ENCODE data around the gene PRR5L.

The PRR5L gene

DNA sequence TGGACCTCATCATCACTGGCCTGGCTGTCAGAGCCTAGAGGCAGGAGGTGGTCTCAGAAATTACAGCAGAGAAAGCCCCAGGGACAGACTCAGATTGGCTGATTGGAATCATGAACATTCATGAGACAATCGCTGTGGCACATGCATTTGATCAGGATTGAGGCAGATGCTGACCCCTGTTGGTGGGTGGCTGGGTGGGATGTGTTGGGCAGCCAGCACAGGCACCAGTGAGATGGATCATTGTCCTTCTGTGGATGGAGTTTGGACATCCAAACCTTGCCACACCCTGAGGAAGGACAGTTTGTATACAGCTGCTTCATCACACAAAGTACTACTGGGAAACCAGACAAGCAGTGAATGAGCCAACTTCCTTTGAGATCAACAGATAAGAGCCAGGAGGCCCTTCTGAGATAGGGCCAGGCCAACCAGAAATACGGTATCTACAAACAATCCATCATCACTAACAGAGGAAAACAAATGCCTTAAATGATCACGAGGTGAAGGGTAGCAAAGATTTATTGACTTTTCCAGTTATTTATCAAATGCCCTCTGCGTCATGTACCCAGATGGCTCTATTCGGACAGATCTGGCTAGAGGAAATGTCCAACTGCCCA, 24.2 kb upstream of the PRR5L start:
- H3K36me3 ChIP-seq (ENCODE audit: insufficient read depth): no peaks in the 10 kb centered on the region
- no peak overlapping the region for H3K9ac ChIP-seq
- no peaks in the 10 kb centered on the region for H3K4me1 ChIP-seq (ENCODE audit: low read depth, poor library complexity, severe bottlenecking)
- no peaks in the 10 kb centered on the region for H3K27me3 ChIP-seq (ENCODE audit: insufficient read depth, low read depth)
- H3K4me3 ChIP-seq (IDR thresholded peaks at IDR 0.05; ENCODE audit: insufficient read depth, low read depth, low read length): no peak overlapping the region
- no peaks in the 10 kb centered on the region for H3K79me2 ChIP-seq (ENCODE audit: insufficient read depth, low read depth)
- no peak overlapping the region for H2AFZ ChIP-seq (ENCODE audit: low read depth)
- H4K20me1 ChIP-seq (ENCODE audit: insufficient read depth): no peaks in the 10 kb centered on the region
- H3K4me2 ChIP-seq: no peak overlapping the region
- TF ChIP-seq, protein P1, sequence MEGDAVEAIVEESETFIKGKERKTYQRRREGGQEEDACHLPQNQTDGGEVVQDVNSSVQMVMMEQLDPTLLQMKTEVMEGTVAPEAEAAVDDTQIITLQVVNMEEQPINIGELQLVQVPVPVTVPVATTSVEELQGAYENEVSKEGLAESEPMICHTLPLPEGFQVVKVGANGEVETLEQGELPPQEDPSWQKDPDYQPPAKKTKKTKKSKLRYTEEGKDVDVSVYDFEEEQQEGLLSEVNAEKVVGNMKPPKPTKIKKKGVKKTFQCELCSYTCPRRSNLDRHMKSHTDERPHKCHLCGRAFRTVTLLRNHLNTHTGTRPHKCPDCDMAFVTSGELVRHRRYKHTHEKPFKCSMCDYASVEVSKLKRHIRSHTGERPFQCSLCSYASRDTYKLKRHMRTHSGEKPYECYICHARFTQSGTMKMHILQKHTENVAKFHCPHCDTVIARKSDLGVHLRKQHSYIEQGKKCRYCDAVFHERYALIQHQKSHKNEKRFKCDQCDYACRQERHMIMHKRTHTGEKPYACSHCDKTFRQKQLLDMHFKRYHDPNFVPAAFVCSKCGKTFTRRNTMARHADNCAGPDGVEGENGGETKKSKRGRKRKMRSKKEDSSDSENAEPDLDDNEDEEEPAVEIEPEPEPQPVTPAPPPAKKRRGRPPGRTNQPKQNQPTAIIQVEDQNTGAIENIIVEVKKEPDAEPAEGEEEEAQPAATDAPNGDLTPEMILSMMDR (conservative IDR thresholded peaks at IDR 0.05; ENCODE audit: low read depth, low read length): no peak
- H3K27ac ChIP-seq: no peak overlapping the region

DNA sequence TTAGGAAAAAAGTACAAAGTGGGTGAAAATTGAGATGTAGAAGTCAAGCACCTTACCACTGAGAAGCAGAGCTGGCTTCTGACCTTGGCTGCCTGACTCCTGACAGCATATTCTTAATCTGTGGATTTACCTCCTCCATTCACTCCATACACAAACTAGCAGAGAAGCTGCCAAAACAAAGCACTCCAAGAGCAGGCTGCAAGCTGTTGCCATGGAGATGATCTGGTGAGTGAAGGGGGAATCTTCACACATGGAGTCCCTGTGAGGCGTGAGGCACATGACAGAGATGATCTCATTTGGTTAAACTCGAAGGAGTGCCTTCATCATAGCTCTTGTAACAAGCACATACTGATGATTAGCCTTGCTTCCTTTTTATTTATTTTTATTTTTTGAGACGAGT, 23.0 kb upstream of the PRR5L start:
- TF ChIP-seq, protein P1 (conservative IDR thresholded peaks at IDR 0.05; ENCODE audit: low read depth, low read length): no peak
- H3K36me3 ChIP-seq (ENCODE audit: insufficient read depth): no peaks in the 10 kb centered on the region
- H3K9ac ChIP-seq: no peak overlapping the region

DNA sequence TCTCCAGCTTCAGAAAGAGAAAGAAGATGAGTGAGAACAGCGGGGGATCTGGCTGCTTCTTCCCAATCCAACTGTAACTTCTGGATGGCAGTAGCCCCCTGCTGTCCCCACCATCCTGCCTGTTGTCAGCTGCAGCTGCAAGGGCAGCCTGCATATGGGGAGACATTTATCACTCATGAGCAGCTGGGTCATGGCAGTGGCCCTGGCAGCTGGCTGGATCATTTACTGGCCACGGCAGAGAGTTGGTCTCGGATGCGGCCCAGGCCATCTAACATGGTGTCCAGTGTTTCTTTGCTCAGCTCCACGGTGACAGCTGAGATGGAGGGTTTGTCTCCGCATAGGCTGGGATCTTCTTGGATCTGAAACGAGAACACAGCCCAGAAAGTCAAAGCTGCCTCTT, 21.7 kb upstream of the PRR5L start:
- Histone ChIP-seq H3K9ac (no peak overlapping the region), H3K27ac (no peak overlapping the region), H2AFZ (ENCODE audit: low read depth) (no peak overlapping the region), H3K4me2 (no peak overlapping the region), H3K79me2 (ENCODE audit: insufficient read depth, low read depth) (no peaks in the 10 kb centered on the region), H3K4me3 (IDR thresholded peaks at IDR 0.05; ENCODE audit: insufficient read depth, low read depth, low read length) (no peak overlapping the region), H4K20me1 (ENCODE audit: insufficient read depth) (no peaks in the 10 kb centered on the region), H3K27me3 (ENCODE audit: insufficient read depth, low read depth) (no peaks in the 10 kb centered on the region), H3K36me3 (ENCODE audit: insufficient read depth) (no peaks in the 10 kb centered on the region), H3K4me1 (ENCODE audit: low read depth, poor library complexity, severe bottlenecking) (peaks cover 3% of the 10 kb centered on the region)
- TF ChIP-seq, protein P1 (conservative IDR thresholded peaks at IDR 0.05; ENCODE audit: low read depth, low read length): no peak

More for the DNA sequence above, 23.0 kb upstream of the PRR5L start:
- H3K79me2 ChIP-seq (ENCODE audit: insufficient read depth, low read depth): no peaks in the 10 kb centered on the region
- no peak overlapping the region for H3K27ac ChIP-seq
- no peaks in the 10 kb centered on the region for H3K4me1 ChIP-seq (ENCODE audit: low read depth, poor library complexity, severe bottlenecking)
- H2AFZ ChIP-seq (ENCODE audit: low read depth): no peak overlapping the region
- no peak overlapping the region for H3K4me2 ChIP-seq
- no peaks in the 10 kb centered on the region for H4K20me1 ChIP-seq (ENCODE audit: insufficient read depth)
- H3K27me3 ChIP-seq (ENCODE audit: insufficient read depth, low read depth): no peaks in the 10 kb centered on the region
- H3K4me3 ChIP-seq (IDR thresholded peaks at IDR 0.05; ENCODE audit: insufficient read depth, low read depth, low read length): no peak overlapping the region

DNA sequence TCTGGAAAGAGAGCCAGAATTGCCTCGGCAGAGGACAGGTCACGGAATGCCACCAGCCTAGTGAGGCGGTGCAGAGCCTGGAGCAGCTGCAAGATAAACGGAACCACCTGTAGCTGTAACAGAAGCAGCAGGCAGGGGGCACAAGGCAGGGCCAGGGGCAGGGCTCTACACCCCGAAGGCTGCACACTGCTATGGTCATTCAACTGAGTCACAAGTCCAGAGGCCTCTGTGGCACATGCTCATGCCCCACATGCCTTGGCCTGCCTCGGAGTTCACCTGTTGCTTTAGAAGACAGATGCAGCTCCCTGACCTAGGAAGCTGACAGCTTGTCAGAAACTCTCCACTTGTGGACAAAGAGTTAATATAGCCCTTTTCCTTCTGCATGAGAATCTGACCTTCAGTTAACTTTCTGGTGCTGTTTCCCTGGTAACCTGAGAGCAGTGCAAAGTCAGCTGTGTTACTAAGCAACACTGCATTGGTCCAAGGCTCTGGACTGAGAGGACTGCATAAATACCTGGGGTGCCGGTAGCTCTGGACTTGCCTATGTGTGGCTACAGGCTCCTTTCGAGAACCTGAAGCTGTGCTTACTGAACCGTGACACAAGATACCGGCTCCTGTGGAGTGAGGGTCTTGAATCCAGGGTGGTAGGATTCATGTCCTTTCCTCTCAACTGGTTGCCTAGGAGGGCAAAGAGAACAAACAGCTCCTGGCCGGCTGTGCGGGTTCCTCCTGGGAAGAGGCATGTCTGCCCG, 17.4 kb upstream of the PRR5L start:
- no peaks in the 10 kb centered on the region for H3K27me3 ChIP-seq (ENCODE audit: insufficient read depth, low read depth)
- H3K4me3 ChIP-seq (IDR thresholded peaks at IDR 0.05; ENCODE audit: insufficient read depth, low read depth, low read length): no peak overlapping the region
- TF ChIP-seq, protein P1 (conservative IDR thresholded peaks at IDR 0.05; ENCODE audit: low read depth, low read length): no peak
- H3K36me3 ChIP-seq (ENCODE audit: insufficient read depth): no peaks in the 10 kb centered on the region
- no peak overlapping the region for H3K27ac ChIP-seq
- H3K79me2 ChIP-seq (ENCODE audit: insufficient read depth, low read depth): no peaks in the 10 kb centered on the region
- no peaks in the 10 kb centered on the region for H4K20me1 ChIP-seq (ENCODE audit: insufficient read depth)
- H2AFZ ChIP-seq (ENCODE audit: low read depth): no peak overlapping the region
- no peak overlapping the region for H3K9ac ChIP-seq
- no peak overlapping the region for H3K4me2 ChIP-seq
- H3K4me1 ChIP-seq (ENCODE audit: low read depth, poor library complexity, severe bottlenecking): peaks cover 3% of the 10 kb centered on the region

All from KMS-11 (cell line).